Dermis microvascular lymphatic vessel endothelial cell (primary cell): ENCODE data around the gene OR6K3. TPM values are rescaled to one million over a fixed set of nuclear protein-coding genes. Genes with fewer than 3 reads are reported as not detected.

Experiments used
- DNase-seq, 2 donors: peaks; one replicate each; pipeline versions ENCODE4 v3.0.0 to v3.0.0-alpha.2; 2010; ENCODE audit warnings: low read depth in 2 of 2
- total RNA-seq: library from RNA; depleted of rRNA; stranded (reverse); fragments of >200 nt; gene quantifications from 2 replicates; pipeline ENCODE4 v1.2.1, GENCODE V29; 2014

OR6K3 gene
- total RNA-seq, 1 donor from 2014 or later = not detected

- no peak for DNase-seq
These were observed 33.5 kb downstream of the OR6K3 start for GRCh38 chr1:158687037-158687436.

GRCh38 chr1:158686111-158687009, 34.2 kb downstream of the OR6K3 start, which contains the start of gene SPTA1:
TSS of gene SPTA1 (minus strand) at chr1:158686715. CDS start at chr1:158686517, 198 bp downstream.
- no peak for DNase-seq

- no peak for DNase-seq
These were observed 35.4 kb downstream of the OR6K3 start for GRCh38 chr1:158685085-158685484.

GRCh38 chr1:158681606-158682005, 38.9 kb downstream of the OR6K3 start:
- DNase-seq = no peak

- DNase-seq = no peak
These were observed 41.2 kb downstream of the OR6K3 start for GRCh38 chr1:158679289-158679688.

GRCh38 chr1:158675563-158676323, 44.8 kb downstream of the OR6K3 start:
- DNase-seq = no peak

GRCh38 chr1:158674302-158674701, 46.2 kb downstream of the OR6K3 start:
- no peak for DNase-seq

Other genes starting within 250 kb of the OR6K3 start
- not detected in 2 replicates for gene OR10R2, start 248.5 kb downstream of the OR6K3 start, total RNA-seq
- not detected in 2 replicates for gene OR6Y1, start 166.3 kb downstream of the OR6K3 start, total RNA-seq
- gene OR6P1, start 150.1 kb downstream of the OR6K3 start, total RNA-seq = not detected in 2 replicates
- not detected in 2 replicates for gene OR10X1, start 140.8 kb downstream of the OR6K3 start, total RNA-seq
- gene OR10Z1, start 115.5 kb downstream of the OR6K3 start, total RNA-seq = not detected in 2 replicates
- 1.3 and 2.0 TPM in 2 replicates for gene SPTA1, start 34.0 kb downstream of the OR6K3 start, total RNA-seq
- not detected in 2 replicates for gene OR6K2, start 20.1 kb downstream of the OR6K3 start, total RNA-seq
- gene OR6K6, start 34.0 kb upstream of the OR6K3 start, total RNA-seq = not detected in 2 replicates
- gene OR6N1, start 51.5 kb upstream of the OR6K3 start, total RNA-seq = not detected in 2 replicates
- not detected in 2 replicates for gene OR6N2, start 60.5 kb upstream of the OR6K3 start, total RNA-seq
- gene MNDA, start 110.6 kb upstream of the OR6K3 start, total RNA-seq = not detected in 2 replicates
- gene PYHIN1, start 210.8 kb upstream of the OR6K3 start, total RNA-seq = not detected in 2 replicates